NCI-H1092 (cell line): ENCODE results near the gene EP400.
A peak's percentile ranks its signal among the peaks of the same experiment; 100 is the strongest.
"Not testable (repeated sequence)": the region's sequence is repeated elsewhere in the genome, so short reads cannot be mapped to it uniquely, and the experiment has no call there.

ENCODE experiments used
- DNase-seq: peaks from one replicate; lab custom pipeline; 2025; lab: John Stamatoyannopoulos, UW

EP400 gene

DNA sequence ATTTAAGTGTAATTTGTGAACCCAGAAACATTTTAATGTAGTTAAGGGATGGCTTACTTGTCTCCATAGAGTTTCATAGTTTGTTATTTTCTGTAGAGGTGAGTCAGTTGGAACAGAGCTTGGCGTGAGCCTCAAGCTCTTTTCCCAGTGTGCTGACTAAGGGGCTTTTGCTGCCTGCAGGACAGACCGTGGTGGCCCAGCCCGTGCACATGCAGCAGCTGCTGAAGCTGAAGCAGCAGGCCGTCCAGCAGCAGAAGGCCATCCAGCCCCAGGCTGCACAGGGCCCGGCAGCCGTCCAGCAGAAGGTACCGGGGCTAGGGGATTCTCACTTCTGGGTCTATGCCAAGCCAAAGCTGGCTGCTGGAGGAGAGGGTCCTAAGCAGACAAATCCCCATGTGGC is 117.4 kb downstream of the EP400 start:
- no peak for DNase-seq

DNA sequence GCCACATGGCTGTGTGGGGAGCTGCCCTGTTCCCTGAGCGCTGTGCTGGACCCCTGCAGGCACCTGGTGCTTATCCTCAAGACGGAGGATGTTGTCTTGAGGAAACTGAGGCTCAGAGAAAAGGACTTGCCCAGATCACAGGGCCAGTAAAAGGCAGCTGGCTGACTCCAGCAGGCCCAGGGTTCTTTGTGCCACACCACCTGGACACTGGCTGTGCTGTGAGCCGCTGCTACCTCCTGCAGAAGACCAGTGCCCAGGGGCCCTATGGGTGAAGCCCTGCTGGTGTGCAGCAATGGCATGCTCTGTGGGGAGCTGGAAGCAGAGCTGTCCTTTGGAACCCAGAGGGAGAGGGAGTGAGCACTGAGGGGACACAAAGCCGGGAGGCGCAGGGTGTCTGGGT is 118.5 kb downstream of the EP400 start:
- DNase-seq, result no peak

DNA sequence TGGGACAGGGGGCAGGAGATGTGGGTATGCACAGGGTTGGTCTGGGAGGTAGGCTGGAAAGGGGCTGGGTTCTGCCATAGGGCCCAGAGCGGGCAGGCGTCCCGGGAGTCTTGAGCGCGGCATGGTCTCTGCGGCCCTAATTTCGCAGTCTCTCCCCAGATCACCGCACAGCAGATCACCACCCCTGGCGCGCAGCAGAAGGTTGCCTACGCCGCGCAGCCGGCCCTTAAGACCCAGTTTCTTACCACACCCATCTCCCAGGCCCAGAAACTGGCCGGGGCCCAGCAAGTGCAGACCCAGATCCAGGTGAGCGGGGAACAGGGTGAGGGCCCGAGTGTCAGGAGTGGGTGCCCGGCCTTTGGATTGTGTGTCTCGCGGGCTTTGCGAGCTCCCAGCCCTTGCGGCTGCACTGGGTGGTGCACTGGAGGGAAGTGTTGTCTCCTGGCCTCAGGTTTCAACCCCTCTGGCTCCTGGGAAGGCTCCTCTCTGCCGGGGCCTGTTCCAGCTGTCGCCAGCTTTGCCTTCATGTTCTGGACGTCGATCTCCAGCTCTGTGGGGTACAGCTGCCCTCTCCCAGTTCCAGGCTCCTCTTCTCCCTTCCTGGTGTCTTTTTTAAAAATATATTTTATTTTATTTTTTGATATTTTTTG is 119.7 kb downstream of the EP400 start:
- no peak for DNase-seq

DNA sequence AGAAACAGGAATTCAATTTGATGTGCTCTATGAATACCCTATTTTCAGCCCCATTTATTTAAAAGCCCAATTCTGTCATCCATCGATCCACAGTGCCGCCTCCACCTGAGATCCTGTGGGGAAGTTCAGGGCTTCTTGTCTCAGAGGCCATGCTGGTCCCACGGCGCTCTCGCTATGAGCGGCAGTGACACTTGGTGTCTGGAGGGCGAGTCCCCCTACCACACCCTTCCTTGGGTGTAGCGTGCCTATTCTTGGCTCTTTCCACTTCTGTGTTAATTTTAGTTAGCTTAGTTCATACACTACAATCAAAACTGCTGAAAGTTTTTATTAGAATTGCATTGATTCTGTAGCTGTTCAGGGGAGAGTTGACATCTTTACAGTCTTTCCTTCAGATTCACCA is 120.6 kb downstream of the EP400 start:
- no peak for DNase-seq

DNA sequence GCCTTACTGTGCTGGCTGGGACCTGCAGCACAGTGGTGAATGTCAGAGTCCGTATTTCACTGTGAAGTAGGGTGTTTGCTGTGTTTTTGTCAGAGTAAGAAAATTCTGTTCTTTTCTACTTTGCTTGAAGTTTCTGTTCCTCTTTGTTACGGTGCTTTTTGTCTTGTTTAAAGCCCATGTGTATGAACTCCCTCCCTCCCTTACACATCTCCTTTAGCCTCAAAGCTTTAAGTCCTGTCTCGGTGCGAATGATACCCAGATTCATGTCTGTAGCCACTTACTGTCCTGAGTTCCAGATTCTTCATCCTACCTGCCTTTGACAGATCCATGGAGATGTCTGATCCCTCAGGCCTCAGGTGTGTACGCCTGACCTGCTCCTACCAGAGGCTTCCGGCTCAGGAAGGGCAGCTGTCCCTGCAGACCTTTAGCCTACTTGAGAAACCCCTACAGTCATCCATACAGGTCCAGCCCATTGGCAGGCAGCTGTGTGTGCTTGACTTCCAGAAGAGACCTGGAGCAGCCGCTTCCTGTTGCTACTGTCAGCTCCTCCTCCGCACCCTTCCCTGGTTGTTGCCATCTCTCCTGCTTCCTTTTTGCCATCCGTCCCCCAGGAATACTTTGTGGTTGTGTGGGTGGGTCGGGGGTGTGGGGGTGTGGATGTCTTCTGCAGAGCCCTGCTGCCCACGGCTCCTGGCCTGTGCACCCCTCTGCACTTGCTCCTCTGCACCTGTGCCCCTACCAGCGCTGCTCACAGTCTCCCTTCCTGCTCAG is 121.5 kb downstream of the EP400 start:
- DNase-seq, result no peak

DNA sequence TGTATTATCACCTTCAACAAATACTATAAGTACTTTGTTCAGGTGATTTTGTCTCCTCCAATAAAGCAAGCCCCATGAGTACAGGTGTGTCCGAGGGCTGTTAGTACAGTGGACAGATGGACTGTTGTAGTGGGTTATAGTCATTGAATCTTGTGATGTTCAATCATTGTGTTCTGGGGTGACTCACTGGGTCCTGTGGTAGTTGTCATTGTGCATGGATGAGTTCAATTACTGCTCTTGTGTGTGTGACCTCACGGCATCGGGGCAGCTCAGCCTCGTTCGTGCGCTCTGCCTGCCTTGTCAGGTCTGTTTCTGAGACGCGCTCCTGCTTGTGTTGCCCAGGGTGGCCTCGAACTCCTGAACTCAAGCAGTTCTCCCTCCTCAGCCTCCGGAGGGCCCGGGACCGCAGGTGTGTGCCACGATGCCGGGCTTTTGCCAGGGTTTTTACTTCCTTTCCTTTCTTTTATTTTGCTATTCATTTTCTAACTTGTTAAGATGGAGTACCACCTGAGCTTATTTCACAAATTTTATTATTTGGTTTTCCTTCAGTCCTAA is 122.2 kb downstream of the EP400 start:
- no peak for DNase-seq

DNA sequence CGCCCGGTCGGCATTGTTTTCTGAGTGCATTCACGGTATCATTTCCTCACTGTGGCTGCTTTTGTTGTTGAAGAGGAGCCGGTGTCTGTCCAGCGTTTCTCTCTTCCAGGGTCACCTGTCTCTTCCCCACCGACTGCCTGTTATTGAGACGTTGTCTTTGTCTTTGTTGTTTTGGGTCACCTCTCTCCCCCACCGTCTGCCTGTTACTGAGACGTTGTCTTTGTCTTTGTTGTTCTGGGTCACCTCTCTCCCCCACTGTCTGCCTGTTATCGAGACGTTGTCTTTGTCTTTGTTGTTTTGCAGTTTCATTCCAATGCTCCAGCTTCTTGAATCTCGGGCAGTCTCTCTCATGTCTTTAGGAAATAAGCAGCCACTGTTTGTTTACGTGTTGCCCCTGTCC is 124.5 kb downstream of the EP400 start:
- DNase-seq, result no peak

DNA sequence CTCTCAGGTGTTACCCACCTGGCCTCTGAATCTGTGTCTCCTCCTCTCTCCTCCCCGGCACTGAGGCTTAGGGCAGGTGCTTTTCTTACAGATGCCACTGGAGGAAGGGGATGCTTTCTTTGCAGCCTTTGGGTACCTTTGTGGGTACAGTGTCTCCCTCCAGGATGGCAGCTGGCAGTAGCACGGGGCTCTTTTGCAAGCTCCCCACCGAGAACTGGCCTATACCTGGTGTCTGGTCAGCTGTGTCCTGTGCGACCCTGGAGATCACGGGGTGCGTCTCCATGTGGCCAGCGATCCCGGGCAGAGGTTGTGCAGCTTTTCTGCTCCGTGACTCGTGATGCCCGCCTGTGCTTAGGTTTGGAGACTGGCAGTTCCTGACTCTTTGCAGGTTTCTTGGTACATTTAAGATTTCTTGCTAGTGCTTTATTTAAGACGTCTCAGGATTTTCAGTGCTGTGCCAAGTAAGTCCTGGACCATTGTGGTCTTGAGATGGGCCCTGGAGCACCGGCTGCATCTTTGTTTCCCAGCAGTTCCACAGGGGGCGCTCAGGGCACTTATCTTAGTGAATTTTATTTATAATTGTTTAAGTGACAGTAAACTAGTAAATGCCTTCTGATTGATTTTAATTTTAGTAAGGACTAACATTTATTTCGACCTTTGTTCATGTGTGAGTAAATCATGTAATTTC is 125.4 kb downstream of the EP400 start:
- DNase-seq, result no peak

DNA sequence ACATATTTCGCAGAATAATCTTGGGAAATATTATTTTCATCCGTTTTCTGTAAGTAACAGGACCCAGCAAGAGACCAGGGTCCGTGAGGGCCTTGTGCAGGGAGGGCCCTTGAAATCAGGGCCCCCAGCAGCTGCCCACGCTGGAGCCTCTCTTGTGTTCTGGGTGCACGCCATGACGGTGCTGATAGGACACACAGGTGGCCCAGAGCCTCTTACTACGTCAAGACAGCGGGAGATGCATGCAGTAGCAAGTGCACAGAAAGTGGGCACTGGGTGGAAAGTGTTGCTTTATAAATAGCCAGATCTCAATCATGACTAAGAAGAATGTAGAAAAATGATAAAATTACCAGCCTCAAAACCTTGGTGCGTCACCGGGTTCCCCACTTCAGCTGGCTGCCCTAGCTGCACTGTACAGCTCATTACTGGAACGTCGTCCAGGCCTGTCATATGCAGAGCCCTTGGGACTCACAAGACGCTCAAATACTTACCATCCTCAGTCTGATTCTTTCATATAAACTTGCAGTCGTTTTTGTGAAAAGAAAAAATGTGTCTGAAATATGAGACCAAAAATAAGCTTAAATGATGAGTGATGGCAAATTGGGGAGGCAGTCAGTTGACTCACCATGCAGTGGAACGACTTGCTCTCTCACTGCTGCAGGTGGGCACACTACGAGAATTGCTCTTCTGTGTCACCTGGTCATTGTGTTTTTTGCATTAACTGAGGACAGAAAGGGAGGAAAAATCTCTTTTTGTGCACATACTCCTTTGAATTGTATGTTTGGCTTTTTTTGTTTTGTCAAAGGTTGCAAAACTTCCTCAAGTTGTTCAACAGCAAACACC is 126.2 kb downstream of the EP400 start:
- DNase-seq, result no peak

DNA sequence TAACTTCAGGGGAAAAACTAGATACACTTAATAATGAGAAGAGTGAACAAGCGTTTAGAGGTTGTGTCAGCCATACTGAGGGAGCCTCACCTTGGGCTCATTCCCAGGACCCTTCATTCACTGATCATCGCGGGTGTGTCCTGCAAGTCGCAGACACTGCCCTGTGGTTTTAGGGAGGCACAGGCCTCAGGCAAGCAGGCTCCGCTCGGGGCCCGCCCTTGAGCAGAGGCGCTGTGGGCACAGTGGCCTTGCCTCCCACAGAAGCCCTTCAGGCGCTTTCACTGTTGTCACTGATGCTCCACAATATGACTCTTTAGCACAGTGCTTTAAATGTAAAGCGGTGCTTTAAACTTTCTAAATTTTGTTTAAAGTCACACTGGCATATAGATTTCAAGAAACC is 127.0 kb downstream of the EP400 start:
- no peak for DNase-seq

DNA sequence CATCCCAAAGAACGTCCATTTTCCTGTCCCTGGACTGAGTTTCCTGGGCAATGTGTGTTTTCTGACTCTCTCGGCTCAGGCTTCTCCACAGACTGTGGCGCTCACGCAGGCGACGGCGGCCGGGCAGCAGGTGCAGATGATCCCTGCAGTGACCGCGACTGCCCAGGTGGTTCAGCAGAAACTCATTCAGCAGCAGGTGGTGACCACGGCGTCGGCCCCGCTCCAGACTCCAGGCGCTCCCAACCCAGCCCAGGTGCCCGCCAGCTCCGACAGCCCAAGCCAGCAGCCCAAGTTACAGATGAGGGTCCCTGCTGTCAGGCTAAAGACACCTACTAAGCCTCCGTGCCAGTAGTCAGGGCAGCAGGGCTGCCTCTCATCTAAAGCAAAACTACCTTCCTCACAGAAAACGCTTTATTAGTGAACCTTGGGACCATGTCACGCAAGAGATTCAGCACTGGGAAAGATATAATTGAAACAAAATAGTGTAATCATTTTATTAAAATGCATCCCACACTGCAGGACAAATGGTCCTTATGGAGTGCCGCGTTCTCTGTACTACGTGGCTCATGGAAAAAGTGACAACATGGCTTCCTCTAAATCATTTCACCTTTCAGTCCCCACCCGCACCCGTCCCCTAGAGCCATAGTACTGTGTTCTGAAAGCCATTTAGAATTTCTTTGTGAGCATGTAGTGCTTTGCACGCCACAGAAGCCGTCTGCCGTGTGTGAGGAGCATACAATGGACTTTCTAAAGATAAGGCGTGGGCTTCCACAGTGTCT is 127.8 kb downstream of the EP400 start:
- DNase-seq, result no peak

DNA sequence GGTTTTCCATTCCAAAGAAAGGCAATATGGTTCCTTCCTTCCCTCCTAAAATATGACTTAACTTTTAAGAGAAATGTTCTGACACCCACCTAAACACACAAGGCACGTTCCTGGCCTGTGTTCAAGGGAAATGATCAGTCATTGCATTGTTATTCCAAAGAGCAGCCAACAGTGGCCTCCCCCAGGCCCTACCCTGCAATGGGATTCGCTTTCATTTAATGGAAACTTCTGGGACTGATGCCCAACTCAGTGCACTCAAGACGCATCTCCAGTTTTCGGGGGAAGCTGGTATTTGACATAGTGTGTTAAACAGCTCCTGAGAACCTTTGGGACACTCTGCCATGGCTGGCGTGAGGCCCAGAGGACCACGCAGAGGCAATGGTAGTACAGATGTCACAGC is 128.4 kb downstream of the EP400 start:
- DNase-seq, result no peak

DNA sequence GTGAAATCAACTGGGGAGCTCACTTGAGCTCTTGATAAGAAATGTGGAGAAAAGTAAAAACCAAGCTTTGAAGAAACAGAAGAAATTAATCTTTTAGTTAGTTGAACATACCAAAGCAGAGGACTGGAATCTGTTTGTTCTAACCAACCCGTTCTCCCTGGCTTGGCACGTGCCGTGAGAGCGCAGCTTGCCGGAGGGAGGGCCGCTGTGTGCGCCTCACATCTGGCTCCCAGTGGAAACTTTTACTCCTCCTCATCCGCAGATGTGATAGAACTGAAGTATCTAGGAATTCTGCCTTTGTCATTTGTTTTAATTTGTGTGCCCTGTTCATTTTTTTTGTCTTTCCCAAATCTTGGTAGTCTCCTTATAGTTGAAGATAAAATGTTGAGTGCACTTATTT is 129.5 kb downstream of the EP400 start:
- DNase-seq, result no peak

DNA sequence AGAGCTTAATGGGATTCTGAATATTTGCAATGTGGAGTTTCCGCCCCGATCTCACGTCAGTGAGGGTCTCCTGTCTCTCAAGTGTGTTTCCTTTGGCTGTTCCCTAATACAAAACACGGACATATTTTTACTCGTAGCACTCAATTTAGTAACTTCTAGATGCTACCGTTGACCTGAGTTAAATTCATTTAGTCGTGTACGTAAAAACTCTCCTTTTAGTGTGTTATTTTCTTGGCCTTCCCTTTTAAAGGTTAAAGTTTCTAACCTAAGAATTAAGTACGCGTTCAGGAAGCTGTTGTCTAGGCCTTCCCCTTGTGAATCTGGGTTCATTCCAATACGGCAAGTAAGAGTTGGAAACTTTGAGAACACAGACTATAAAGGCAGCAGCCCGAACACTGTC is 130.0 kb downstream of the EP400 start:
- DNase-seq, result no peak

DNA sequence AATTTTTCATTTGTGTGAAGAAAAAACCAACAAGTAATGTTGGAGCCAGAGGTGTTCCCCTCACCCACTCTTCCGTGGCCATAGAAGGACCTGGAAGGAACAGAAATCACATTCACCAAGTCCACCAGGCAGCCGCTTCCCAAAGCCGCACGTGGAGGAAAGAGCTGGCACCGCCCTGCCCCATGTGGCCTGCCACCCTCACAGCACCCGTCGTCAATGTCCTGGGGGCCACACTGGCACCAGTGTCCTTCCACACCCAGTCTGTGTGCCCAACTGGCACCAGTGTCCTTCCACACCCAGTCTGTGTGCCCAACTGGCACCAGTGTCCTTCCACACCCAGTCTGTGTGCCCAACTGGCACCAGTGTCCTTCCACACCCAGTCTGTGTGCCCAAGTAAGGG is 130.8 kb downstream of the EP400 start:
- DNase-seq, result not testable (repeated sequence)

DNA sequence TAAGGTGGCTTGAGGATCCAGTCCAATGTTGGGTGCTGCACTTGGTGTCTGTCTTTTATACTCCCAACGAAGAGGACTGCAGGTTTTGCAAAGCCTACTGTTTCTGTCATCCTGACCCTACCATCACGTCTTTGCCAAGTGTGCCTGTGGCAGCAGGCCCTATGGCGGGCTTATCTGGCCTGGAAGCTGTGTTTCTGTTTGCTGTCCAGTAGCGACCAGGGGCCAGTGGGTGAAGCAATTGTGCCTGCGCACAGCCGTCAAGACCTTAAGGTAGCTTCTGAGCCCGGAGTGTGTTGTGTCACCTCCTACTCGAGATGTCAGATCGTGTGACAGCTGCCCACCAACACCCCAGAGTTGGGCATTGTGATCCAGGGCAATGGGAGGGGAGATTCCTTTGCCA is 131.7 kb downstream of the EP400 start:
- no peak for DNase-seq

DNA sequence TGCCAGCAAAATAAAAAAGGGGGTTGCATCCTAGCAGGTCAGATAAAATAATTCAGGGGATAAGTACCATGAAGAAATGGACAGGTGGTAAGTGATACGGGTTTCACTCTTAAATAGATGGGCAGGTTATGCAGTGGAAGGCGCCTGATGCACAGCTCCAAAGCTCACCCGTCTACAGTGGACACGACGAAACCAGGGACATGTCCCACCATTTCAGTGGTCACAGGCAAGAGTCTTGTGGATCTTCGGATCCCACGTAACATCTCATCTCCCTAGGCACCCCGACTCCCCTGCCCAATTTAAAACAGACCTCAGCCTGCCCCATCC is 133.8 kb downstream of the EP400 start:
- peak; percentile 37 for DNase-seq

DNA sequence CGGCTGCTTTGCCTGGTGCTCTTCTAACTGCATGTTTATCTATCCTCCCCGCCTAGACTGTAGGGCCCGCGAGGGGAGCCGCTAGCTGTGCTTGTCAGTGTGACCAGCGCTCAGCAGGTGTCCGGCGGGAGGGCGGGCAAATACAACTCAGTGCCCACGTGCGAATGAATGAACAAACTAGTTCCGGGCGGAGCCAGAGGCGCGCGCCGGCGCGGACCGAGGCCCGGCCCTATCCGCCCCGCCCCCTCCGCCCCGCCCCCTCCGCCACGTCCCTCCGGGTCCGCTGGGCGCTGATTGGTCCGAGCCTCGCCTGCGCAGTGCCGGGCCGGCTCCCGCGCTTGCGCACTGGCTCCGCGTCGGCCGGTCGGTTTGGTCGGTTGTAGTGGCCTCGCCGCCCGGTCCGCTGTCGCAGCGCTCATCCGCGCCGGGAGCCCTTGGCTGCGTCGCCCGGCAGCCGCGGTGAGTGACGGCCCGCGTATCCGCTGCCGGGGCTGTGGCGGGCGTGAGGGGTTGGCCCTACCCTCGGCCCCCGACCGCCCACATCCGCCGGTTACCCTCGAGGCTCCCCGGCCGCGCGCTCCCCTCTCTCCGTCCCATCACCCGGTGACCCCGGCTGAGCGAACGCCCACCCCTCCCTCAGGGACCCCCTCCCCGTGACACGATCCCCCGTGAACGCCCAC is 134.3 kb downstream of the EP400 start:
- DNase-seq, result peak; percentile 90

DNA sequence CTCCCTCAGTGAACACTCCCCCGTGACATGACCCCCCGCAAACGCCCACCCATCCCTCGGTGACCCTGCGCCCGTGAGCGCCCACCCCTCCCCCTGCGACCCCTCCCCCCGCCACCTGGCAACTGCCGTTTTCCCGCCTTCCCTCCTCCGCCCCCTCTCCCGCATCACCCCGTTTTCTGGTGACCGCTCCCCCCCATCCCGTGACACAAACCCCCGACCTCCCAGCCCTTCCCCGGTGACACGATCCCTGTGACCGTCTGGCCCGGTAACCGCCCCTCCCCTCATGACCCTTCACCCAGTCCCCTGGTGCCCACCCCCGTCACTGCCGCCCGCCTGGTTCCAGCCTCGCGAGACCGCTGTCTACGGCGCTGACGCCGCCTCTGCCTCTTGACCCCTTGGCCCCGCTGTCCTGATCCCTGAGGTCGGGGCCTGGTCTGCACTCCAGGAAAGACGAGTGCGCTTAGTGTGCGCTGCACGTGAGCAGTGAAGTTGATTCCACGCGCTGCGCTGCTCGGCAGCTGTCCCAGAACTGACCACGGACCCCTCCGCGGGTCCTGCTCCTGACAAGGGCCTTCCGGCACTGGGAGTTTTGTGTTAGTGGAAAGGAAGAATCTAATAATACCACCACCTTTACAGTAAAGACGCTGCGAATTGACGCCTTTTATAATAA is 135.0 kb downstream of the EP400 start:
- DNase-seq, result peak; percentile 20

DNA sequence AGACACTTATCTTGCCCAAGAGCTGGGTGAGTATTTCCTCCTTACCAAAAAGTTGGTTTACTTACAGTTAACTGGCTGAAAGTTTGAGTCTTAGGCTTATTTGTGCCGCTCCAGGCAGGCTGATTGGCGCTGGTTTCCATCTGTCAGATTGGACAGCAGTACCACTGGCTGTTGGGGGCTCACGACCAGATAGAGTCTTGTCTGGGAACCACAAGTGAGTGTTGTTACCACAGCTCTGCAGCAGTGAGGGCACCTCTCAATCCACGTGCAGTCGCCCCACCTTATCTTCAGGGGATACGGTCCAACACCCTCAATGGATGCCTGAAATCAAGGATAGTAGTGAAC is 135.5 kb downstream of the EP400 start:
- DNase-seq, result no peak
